HEK293 (cell line): ENCODE results near the gene PLOD2.

ENCODE experiments used
- AEBP2 ChIP-seq: fragments of 450-650 bp; formaldehyde crosslinking; IDR thresholded peaks from 2 replicates; pipeline ENCODE4 v1.5.1; 2016; ENCODE audit warnings: missing biosample characterization, missing genetic modification characterization, borderline replicate concordance
- ATF2 ChIP-seq: fragments of 450-650 bp; formaldehyde crosslinking; IDR thresholded peaks from 2 replicates; pipeline ENCODE4 v1.5.1; 2016; ENCODE audit warnings: missing biosample characterization, missing genetic modification characterization, low read depth
- CTCF ChIP-seq: fragments of 450-650 bp; formaldehyde crosslinking; IDR thresholded peaks from 2 replicates; pipeline ENCODE4 v1.5.1; 2016; ENCODE audit warnings: missing biosample characterization, missing genetic modification characterization
- YY1 ChIP-seq: fragments of 450-650 bp; formaldehyde crosslinking; IDR thresholded peaks from 2 replicates; pipeline ENCODE4 v1.5.1; 2018; ENCODE audit warnings: missing biosample characterization, missing genetic modification characterization
- ZNF184 ChIP-seq: fragments of 450-650 bp; IDR thresholded peaks from 2 replicates; pipeline ENCODE4 v1.5.1; 2018; ENCODE audit warnings: missing biosample characterization, mild to moderate bottlenecking, missing genetic modification characterization
- ZNF544 ChIP-seq: fragments of 450-650 bp; formaldehyde crosslinking; IDR thresholded peaks from 2 replicates; pipeline ENCODE4 v1.5.0; 2017; ENCODE audit warnings: missing biosample characterization, missing genetic modification characterization
- ZNF548 ChIP-seq: fragments of 450-650 bp; formaldehyde crosslinking; IDR thresholded peaks from 2 replicates; pipeline ENCODE4 v1.5.1; 2016; ENCODE audit warnings: missing biosample characterization, missing genetic modification characterization
- ZNF677 ChIP-seq: fragments of 450-650 bp; IDR thresholded peaks from 2 replicates; pipeline ENCODE4 v1.5.0; 2018; ENCODE audit warnings: missing biosample characterization, mild to moderate bottlenecking, missing genetic modification characterization, moderate library complexity
- ZNF792 ChIP-seq: fragments of 450-650 bp; formaldehyde crosslinking; IDR thresholded peaks from 2 replicates; pipeline ENCODE4 v1.5.1; 2016; ENCODE audit warnings: missing biosample characterization, missing genetic modification characterization
- ZSCAN18 ChIP-seq: fragments of 450-650 bp; formaldehyde crosslinking; IDR thresholded peaks from 2 replicates; pipeline ENCODE4 v1.5.1; 2016; ENCODE audit warnings: missing biosample characterization, missing genetic modification characterization
- ZSCAN4 ChIP-seq: fragments of 450-650 bp; formaldehyde crosslinking; IDR thresholded peaks from 2 replicates; pipeline ENCODE4 v1.5.1; 2017; ENCODE audit warnings: missing biosample characterization, missing genetic modification characterization

- TF ChIP-seq CTCF (no peak), ZNF184 (tag by site-specific recombination) (no peak), ATF2 (tag by site-specific recombination) (no peak), ZNF677 (tag by site-specific recombination) (no peak), ZNF548 (tag by site-specific recombination) (no peak), ZSCAN18 (tag by site-specific recombination) (no peak), ZNF792 (tag by site-specific recombination) (no peak), AEBP2 (tag by site-specific recombination) (no peak), ZNF544 (tag by site-specific recombination) (no peak), YY1 (tag by site-specific recombination) (no peak), ZSCAN4 (tag by site-specific recombination) (no peak)
Observed at GRCh38 chr3:146128179-146128578, 32.8 kb downstream of the PLOD2 start.
